ENCODE measurements around the gene CHAD. TPM values are rescaled to one million over a fixed set of nuclear protein-coding genes. Genes with fewer than 3 reads are reported as not detected.

The CHAD gene
- total RNA-seq, 1 experiment from 2014 or later: not detected

DNA sequence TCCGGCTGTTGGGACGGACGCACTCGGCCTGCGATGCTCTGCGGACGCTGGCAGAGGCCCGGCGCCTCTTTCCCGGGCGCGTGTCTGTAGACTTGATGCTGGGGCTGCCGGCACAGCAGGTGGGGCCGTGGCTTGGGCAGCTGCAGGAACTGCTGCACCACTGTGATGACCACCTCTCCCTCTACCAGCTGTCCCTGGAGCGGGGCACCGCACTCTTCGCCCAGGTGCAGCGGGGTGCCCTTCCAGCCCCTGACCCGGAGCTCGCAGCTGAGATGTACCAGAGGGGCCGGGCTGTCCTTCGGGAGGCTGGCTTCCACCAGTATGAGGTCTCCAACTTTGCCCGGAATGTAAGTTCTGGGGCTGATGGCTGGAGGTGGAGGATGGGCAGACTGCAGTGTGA, 13.4 kb upstream of the CHAD start:
- POLR2A ChIA-PET: interaction anchor here (1.0 kb wide), 1 partner anchor 20 kb away, joined by 3 read pairs; no protein-coding TSS in a partner anchor
- Histone ChIP-seq H3K4me3 (ENCODE audit: low read depth, low read length) (no peak overlapping the region), H3K27me3 (replicated peaks; ENCODE audit: control insufficient read depth, insufficient read depth, low read length) (no peaks in the 10 kb centered on the region), H3K4me1 (peaks cover 13% of the 10 kb centered on the region), H3K9me3 (no peaks in the 10 kb centered on the region), H3K36me3 (ENCODE audit: control insufficient read depth, insufficient read depth, low read length) (peaks cover 12% of the 10 kb centered on the region)
- Mint-ChIP-seq H3K27me3 (ENCODE audit: insufficient read depth, unreplicated experiment) (no peaks in the 10 kb centered on the region), H3K27ac (ENCODE audit: unreplicated experiment) (peak overlapping the region; percentile 32), H3K9me3 (ENCODE audit: unreplicated experiment) (no peaks in the 10 kb centered on the region), H3K36me3 (ENCODE audit: insufficient read depth, unreplicated experiment) (peaks cover 52% of the 10 kb centered on the region), H3K4me3 (ENCODE audit: unreplicated experiment) (no peak overlapping the region), H3K4me1 (ENCODE audit: low read depth, unreplicated experiment) (peaks cover 37% of the 10 kb centered on the region)
- intact Hi-C loops (cut with micrococcal nuclease; ENCODE audit: unreplicated experiment): loop anchor here (1.0 to 5.0 kb wide), 8 partner anchors 19 to 475 kb away; partner anchors contain the start of genes EPN3 and SPATA20
- CTCF ChIA-PET: interaction anchor here (0.7 to 2.5 kb wide), 7 partner anchors 19 to 164 kb away, joined by 3 to 14 read pairs (median 7); no protein-coding TSS in a partner anchor
- BruUV-seq (replicated peaks): no TSS peak
- no peak for DNase-seq
- TF ChIP-seq CTCF (IDR thresholded peaks at IDR 0.05; ENCODE audit: insufficient read depth in 1 of 2, low read depth in 1 of 2, low read length in 1 of 2, severe bottlenecking in 1 of 2, unreplicated experiment in 1 of 2): no peak

- no peaks in the 10 kb centered on the region for H3K9me3 Mint-ChIP-seq (ENCODE audit: unreplicated experiment)
- POLR2A ChIA-PET: interaction anchor here (1.0 kb wide), 1 partner anchor 20 kb away, joined by 3 read pairs; no protein-coding TSS in a partner anchor
Observed at GRCh38 chr17:50481648-50482047, 13.0 kb upstream of the CHAD start.

DNA sequence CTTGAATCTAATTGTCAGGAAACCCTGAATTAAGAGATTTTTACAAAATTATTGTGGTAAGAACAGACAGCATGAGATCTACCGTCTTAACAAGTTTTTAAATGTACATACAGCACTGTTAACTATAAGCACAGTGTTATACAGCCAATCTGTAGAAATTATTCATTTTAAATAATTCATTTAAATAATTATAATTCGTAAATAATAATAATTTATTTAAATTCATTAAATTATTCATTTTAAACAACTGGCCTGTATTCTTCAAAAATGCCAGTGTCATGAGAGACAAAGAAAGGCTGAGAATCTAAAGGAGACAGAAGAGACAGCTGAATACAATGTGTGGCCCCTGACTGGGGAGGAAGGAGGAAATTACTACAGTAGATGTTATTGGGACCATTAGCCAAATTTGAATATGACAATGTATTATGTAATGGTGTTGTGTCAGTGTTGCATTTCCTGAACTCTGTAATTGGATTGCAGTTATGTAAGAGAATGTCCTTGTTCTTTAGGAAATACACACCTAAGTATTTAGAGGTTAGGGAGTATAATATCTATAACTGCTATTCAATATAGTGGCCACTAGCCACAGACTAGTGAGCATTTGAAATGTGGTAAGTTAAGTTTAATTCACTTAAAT, 12.3 kb upstream of the CHAD start:
- TSS peak; percentile 34 for BruUV-seq (replicated peaks)
- intact Hi-C loops (cut with micrococcal nuclease; ENCODE audit: unreplicated experiment): loop anchor here (5.0 kb wide), 1 partner anchor 476 kb away; no protein-coding TSS in a partner anchor
- Mint-ChIP-seq H3K4me3 (ENCODE audit: unreplicated experiment) (no peak overlapping the region), H3K4me1 (ENCODE audit: low read depth, unreplicated experiment) (peaks cover 44% of the 10 kb centered on the region), H3K9me3 (ENCODE audit: unreplicated experiment) (no peaks in the 10 kb centered on the region), H3K27me3 (ENCODE audit: insufficient read depth, unreplicated experiment) (no peaks in the 10 kb centered on the region), H3K27ac (ENCODE audit: unreplicated experiment) (no peak overlapping the region), H3K36me3 (ENCODE audit: insufficient read depth, unreplicated experiment) (peaks cover 52% of the 10 kb centered on the region)
- no peak for DNase-seq
- ChIA-PET POLR2A (no interaction called here), CTCF (no interaction called here)
- H3K9me3 ChIP-seq: no peaks in the 10 kb centered on the region
- peaks cover 12% of the 10 kb centered on the region for H3K36me3 ChIP-seq (ENCODE audit: control insufficient read depth, insufficient read depth, low read length)
- no peaks in the 10 kb centered on the region for H3K27me3 ChIP-seq (replicated peaks; ENCODE audit: control insufficient read depth, insufficient read depth, low read length)
- peaks cover 17% of the 10 kb centered on the region for H3K4me1 ChIP-seq
- no peak for TF ChIP-seq CTCF (IDR thresholded peaks at IDR 0.05; ENCODE audit: insufficient read depth in 1 of 2, low read depth in 1 of 2, low read length in 1 of 2, severe bottlenecking in 1 of 2, unreplicated experiment in 1 of 2)
- H3K4me3 ChIP-seq (ENCODE audit: low read depth, low read length): no peak overlapping the region

More at GRCh38 chr17:50481648-50482047, 13.0 kb upstream of the CHAD start:
- no TSS peak for BruUV-seq (replicated peaks)
- intact Hi-C loops (cut with micrococcal nuclease; ENCODE audit: unreplicated experiment): loop anchor here (1.0 to 5.0 kb wide), 8 partner anchors 20 to 476 kb away; partner anchors contain the start of genes EPN3 and SPATA20
- no peaks in the 10 kb centered on the region for H3K27me3 Mint-ChIP-seq (ENCODE audit: insufficient read depth, unreplicated experiment)
- Histone ChIP-seq H3K4me1 (peaks cover 13% of the 10 kb centered on the region), H3K9me3 (no peaks in the 10 kb centered on the region), H3K36me3 (ENCODE audit: control insufficient read depth, insufficient read depth, low read length) (peaks cover 12% of the 10 kb centered on the region), H3K27me3 (replicated peaks; ENCODE audit: control insufficient read depth, insufficient read depth, low read length) (no peaks in the 10 kb centered on the region), H3K4me3 (ENCODE audit: low read depth, low read length) (no peak overlapping the region)
- H3K36me3 Mint-ChIP-seq (ENCODE audit: insufficient read depth, unreplicated experiment): peaks cover 52% of the 10 kb centered on the region
- no peak for DNase-seq
- no peak overlapping the region for H3K4me3 Mint-ChIP-seq (ENCODE audit: unreplicated experiment)
- H3K27ac Mint-ChIP-seq (ENCODE audit: unreplicated experiment): no peak overlapping the region
- peaks cover 37% of the 10 kb centered on the region for H3K4me1 Mint-ChIP-seq (ENCODE audit: low read depth, unreplicated experiment)
- TF ChIP-seq CTCF (IDR thresholded peaks at IDR 0.05; ENCODE audit: insufficient read depth in 1 of 2, low read depth in 1 of 2, low read length in 1 of 2, severe bottlenecking in 1 of 2, unreplicated experiment in 1 of 2): no peak
- CTCF ChIA-PET: interaction anchor here (0.7 to 2.5 kb wide), 6 partner anchors 19 to 163 kb away, joined by 3 to 14 read pairs (median 8); no protein-coding TSS in a partner anchor
